HEK293 (cell line): ENCODE results near the gene BICRAL.

Experiments used
- CTCF ChIP-seq: fragments of 450-650 bp; formaldehyde crosslinking; IDR thresholded peaks from 2 replicates; pipeline ENCODE4 v1.5.1; 2016; ENCODE audit warnings: missing biosample characterization, missing genetic modification characterization
- RBAK ChIP-seq: fragments of 450-650 bp; formaldehyde crosslinking; IDR thresholded peaks from 2 replicates; pipeline ENCODE4 v1.5.1; 2016; ENCODE audit warnings: missing biosample characterization, missing genetic modification characterization
- ZBTB1 ChIP-seq: fragments of 450-650 bp; formaldehyde crosslinking; IDR thresholded peaks from 2 replicates; pipeline ENCODE4 v1.5.1; 2016; ENCODE audit warnings: missing biosample characterization, missing genetic modification characterization
- ZBTB20 ChIP-seq: fragments of 450-650 bp; formaldehyde crosslinking; IDR thresholded peaks from 2 replicates; pipeline ENCODE4 v1.5.1; 2016; ENCODE audit warnings: missing biosample characterization, missing genetic modification characterization
- ZNF114 ChIP-seq: fragments of 450-650 bp; formaldehyde crosslinking; IDR thresholded peaks from 2 replicates; pipeline ENCODE4 v1.5.0; 2017; ENCODE audit warnings: missing biosample characterization, missing genetic modification characterization
- ZNF175 ChIP-seq: fragments of 450-650 bp; formaldehyde crosslinking; IDR thresholded peaks from 2 replicates; pipeline ENCODE4 v1.5.1; 2016; ENCODE audit warnings: missing biosample characterization, missing genetic modification characterization
- ZNF416 ChIP-seq: fragments of 450-650 bp; formaldehyde crosslinking; IDR thresholded peaks from 2 replicates; pipeline ENCODE4 v1.5.1; 2016; ENCODE audit warnings: missing biosample characterization, missing genetic modification characterization
- ZNF600 ChIP-seq: fragments of 450-650 bp; formaldehyde crosslinking; IDR thresholded peaks from 2 replicates; pipeline ENCODE4 v1.5.1; 2016; ENCODE audit warnings: missing biosample characterization, missing genetic modification characterization
- ZSCAN18 ChIP-seq: fragments of 450-650 bp; formaldehyde crosslinking; IDR thresholded peaks from 2 replicates; pipeline ENCODE4 v1.5.1; 2016; ENCODE audit warnings: missing biosample characterization, missing genetic modification characterization
- ZXDB ChIP-seq: fragments of 450-650 bp; formaldehyde crosslinking; IDR thresholded peaks from 2 replicates; pipeline ENCODE4 v1.5.1; 2016; ENCODE audit warnings: missing biosample characterization, missing genetic modification characterization

- TF ChIP-seq ZBTB1 (no peak), ZNF175 (no peak), CTCF (no peak), ZXDB (tag by site-specific recombination) (no peak), ZNF114 (tag by site-specific recombination) (no peak), ZBTB20 (tag by site-specific recombination) (no peak), ZSCAN18 (no peak), RBAK (no peak), ZNF416 (tag by site-specific recombination) (no peak), ZNF600 (tag by site-specific recombination) (no peak)
Measured at GRCh38 chr6:42771741-42772100, 10.1 kb upstream of the BICRAL start.
